NCI-H2029 (cell line): ENCODE measurements around the gene PRSS35.
"Not testable (repeated sequence)": the region's sequence is repeated elsewhere in the genome, so short reads cannot be mapped to it uniquely, and the experiment has no call there.

ENCODE experiments used
- DNase-seq: peaks from one replicate; lab custom pipeline; 2025; lab: John Stamatoyannopoulos, UW

The PRSS35 gene

DNA sequence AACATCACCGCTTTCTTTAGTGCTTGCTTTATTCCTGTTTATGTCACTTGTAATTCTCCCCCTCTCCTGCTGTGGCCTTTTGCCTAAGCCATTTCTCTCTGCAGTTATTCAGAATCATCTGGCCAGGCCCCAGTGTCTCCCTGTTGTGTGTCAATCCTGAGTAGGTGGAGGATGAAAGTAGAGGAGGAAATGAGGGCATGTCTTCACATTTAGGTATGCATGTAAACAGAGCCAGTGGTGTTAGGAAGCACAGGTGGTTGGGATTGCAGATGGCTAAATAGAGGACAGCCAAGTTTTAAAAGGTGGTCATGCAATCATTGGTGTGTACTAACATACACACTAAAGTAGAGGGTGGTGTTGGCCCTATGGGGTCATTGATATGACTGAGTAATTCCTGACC lies 5.2 kb downstream of the PRSS35 start:
- DNase-seq: no peak

DNA sequence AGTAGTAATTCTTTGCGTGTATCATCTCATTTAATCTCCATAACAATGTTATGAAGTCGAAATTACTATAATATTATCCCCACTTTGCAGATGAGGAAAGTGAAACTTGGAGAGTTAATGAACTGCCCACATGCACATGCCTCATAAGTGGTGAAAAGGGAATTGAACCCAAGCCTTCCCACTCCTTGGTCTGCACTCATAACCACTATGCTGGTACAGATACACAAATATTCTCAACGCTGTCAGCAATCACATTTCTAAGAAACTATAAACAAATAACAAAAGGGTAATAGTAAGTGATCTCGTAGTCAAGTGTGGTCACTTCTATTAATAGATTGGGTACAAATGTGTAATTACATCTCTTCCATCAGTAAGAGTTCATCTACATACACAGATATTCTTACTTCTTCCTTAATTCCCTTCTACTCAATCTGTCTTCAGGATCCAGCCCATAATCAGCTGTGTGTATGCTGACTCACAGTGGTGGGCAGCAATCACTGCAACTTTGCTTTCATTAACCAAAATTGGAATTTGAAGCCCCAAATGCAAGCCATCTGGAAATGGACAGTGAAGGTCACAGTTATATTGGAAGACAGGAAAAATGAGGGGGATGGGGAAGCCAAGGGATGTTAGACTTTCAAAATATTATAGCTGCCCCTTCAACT lies 6.6 kb downstream of the PRSS35 start:
- DNase-seq: no peak

DNA sequence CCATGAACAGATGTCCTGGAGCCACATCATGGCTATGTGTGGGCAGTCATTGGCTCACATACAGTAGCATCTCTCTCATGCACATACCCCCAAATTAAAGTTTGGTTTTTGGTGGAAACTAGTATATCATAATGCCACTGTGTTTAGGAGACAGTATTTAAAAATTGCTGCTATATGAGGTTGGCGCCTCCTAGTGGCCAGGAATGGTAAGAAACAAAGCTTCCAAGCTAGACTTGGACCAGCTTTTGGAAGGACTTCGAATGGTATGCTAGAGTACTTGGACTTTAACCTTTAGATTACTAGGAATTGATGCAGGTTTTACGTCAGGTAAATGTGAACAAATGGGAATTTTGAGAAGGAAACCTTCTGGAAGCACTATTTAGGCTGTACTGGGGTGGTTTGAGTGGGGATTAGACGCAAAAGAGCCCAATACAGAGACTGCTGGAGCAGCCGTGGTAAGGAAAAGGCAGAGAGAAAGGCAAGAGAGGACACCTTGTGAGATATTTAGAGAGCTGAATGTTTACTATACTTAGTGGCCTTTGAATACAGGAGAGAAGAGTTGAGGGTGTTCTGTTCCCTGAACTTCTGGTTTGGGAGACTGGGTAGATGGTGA lies 23.8 kb downstream of the PRSS35 start:
- peak; percentile 15 for DNase-seq

DNA sequence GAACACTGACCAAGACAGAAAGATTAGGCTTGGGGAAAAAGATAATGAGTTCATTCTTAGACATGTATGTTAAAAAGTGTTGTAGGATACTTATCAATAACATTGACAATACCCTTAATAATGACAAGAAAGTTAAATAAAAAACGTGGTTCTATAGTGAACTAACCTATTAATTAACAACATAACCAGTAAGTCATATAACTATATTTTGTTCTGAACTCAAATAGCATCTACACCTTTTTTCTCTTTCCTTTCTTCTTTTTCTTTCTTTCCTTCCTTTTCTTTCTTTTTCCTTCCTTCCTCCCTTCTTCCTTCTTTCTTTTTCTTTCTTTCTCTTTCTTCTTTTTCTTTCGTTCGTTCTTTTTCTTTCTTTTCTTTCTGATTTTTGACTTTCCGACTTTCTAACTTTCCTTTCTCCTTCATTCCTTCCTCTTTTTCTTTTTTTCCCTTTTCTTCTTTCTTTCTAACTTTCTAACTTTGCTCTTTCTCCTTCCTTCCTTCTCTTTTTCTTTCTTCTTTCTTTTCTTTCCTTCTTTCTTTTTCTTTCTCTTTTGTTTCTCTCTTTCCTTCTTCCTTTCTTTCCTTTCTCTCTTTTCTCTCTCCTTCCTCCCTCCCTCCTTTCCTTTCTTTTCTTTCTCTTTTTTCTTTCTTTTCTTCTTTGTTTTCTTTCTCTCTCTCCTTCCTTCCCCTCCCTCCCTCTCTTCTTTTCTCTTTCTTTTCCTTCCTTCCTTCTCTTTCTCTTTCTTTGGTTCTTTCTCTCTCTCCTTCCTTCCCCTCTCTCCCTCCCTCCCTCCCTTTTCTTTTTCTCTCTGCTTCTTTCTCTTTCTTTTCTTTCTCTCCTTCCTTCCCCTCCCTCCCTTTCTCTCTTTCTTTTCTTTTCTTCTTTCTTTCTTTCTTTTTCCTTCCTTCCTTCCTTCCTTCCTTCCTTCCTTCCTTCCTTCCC lies 24.6 kb downstream of the PRSS35 start:
- no peak for DNase-seq

DNA sequence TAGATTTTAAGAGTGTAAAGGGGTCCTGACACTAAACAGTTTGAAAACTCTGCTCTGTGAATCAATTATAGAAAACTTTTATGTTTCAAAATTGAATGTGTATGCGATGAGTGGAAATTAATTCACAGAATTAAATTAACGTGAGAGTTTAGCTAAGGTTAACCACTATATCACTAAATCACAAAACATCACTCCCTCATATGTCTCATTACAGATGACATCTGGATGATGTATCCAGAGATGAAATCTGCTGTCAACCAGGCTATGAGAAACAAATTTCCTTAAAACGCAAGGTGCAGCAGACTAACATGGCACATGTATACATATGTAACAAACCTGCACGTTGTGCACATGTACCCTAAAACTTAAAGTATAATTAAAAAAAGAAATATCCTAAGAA lies 27.3 kb downstream of the PRSS35 start:
- DNase-seq: no peak

DNA sequence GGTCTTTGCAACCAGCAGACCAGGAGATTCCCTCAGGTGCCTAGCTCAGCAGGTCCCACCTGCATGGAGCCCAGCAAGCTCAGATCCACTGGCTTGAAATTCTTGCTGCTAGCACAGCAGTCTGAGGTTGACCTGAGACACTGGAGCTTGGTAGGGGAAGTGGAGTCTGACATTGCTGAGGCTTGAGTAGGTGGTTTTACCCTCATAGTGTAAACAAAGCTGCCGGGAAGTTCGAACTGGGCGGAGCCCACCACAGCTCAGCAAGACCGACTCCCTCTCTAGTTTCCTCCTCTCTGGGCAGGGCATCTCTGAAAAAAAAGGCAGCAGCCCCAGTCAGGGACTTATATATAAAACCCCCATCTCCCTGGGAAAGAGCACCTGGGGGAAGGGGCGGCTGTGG lies 34.3 kb downstream of the PRSS35 start:
- DNase-seq: no peak

DNA sequence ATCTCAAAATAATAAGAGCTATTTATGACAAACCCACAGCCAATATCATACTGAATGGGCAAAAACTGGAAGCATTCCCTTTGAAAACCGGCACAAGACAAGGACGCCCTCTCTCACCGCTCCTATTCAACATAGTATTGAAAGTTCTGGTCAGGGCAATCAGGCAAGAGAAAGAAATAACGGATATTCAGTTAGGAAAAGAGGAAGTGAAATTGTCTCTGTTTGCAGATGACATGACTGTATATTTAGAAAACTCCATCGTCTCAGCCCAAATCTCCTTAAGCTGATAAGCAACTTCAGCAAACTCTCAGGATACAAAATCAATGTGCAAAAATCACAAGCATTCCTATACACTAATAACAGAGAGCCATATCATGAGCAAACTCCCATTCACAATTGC lies 38.1 kb downstream of the PRSS35 start:
- DNase-seq: not testable (repeated sequence)

DNA sequence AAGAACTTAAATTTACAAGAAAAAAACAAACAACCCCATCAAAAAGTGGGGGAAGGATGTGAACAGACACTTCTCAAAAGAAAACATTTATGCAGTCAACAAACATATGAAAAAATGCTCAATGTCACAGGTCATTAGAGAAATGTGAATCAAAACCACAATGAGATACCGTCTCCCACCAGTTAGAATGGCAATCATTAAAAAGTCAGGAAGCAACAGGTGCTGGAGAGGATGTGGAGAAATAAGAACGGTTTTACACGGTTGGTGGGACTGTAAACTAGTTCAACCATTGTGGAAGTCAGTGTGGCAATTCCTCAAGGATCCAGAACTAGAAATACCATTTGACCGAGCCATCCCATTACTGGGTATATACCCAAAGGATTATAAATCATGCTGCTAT lies 39.4 kb downstream of the PRSS35 start:
- DNase-seq: not testable (repeated sequence)

DNA sequence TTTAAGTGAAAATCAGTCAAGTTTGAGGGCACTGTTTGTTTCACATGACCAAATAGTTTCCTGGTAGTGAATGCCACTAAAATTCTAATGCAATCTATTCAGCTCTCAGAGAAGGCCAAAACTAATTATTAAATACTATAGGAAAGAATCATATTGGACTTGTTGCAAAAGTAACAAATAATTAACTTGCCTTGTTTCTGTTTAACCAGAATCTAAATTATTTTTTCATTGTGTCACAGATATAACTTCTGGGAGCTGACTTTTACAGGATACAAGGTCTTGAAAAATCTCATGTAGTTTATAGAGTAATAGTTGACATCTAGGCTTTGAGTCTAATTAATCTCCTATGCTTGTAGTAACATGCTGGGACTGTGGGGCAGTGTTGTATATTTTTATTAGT lies 44.5 kb downstream of the PRSS35 start:
- no peak for DNase-seq

DNA sequence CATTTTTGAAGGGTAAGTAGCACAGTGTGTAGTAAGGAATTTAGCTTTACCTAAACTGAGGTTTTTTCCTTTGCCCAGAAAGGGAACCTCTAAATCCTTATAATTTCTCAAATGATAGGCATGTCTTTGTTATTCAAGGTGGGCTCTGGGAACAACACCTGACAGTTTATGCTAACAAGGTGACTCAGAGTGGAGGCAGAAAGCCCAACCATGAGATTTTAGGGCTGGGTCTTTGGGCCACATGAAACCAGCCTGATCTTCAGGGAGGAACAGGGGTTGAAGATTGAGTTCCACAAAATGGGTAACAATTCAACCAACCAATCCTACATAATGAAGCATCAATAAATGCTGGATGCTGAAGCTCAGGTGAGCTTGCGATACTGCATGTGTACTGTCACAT lies 46.6 kb downstream of the PRSS35 start:
- no peak for DNase-seq

DNA sequence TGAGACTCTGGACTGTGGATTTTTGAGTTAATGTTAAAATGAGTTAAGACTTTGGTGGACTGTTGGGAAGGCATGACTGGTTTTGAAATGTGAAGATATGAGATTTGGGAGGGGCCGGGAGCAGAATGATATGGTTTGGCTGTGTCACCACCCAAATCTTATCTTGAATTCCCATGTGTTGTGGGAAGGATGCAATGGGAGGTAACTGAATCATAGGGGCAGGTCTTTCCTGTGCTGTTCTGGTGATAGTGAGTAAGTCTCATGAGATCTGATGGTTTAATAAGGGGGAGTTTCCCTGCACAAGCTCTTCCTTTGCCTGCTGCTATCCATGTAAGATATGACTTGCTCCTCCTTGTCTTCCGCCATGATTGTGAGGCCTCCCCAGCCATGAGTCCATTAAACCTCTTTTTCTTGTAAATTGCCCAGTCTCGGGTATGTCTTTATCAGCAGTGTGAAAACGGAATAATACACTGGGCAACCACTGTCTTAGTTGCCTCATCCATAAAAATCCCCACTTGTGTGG lies 59.4 kb downstream of the PRSS35 start:
- not testable (repeated sequence) for DNase-seq

DNA sequence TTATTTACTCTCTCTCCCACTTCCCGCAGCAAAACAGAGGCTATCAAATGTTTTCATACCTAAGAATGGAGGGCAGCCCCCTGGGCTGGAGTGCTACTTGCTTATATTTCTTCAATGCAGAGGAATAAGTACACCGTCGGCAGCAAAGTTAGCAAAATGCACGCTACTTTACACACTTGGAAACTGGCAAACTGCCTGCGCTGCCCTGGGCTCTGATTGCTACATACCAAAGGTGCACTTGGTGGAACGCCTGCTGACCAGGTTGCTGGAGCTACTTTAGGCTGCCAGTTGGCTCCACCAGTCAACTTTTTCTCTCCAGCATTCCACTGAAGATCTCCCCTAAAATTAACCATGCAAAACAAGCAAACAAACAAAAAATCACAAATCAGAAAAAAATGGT lies 62.4 kb downstream of the PRSS35 start:
- DNase-seq: no peak
